DOHH2 (cell line): Measurements from ENCODE around the gene ARCN1.

Experiments
- CTCF ChIP-seq: fragments of 200-600 bp; sonication (generic); IDR thresholded peaks from one replicate; pipeline ENCODE4 v1.5.1; 2014; ENCODE audit warnings: antibody characterized with exemption, mild to moderate bottlenecking, low read depth, low read length; ENCODE audit not compliant: poor library complexity, severe bottlenecking
- EZH2phosphoT487 ChIP-seq: fragments of 200-600 bp; sonication (generic); IDR thresholded peaks from 2 replicates; pipeline ENCODE4 v1.6.1; 2017; ENCODE audit warnings: borderline replicate concordance, mild to moderate bottlenecking, antibody characterized with exemption, low read length, moderate library complexity, mixed read lengths

DNA sequence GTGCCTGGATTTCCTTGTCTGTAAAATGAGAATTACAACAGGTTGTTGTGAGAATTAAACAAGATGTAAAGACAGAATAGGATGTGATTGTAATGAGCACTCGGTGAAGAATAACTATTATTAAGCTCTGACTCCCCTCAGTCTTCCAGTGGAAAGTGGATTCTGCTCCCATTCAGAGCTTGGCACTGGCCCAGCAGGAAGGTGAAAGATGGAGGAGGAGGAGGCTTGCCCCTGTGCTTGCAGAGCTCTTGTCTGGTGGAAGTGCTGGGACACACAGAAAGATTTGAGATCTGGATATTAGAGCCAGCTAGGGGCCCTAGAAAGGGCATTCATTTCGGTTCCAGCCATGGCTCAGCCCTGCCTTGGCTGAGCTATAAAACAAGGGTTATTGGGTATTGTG is 63.4 kb downstream of the ARCN1 start:
- no peak for TF ChIP-seq CTCF
- no peak for TF ChIP-seq EZH2phosphoT487
